ENCODE results near the gene ADAMTS12.

ADAMTS12 gene

GRCh38 chr5:33795496-33795895 lies 96.3 kb downstream of the ADAMTS12 start:
- no peak for DNase-seq

GRCh38 chr5:33794550-33795181 lies 97.1 kb downstream of the ADAMTS12 start:
- DNase-seq: no peak

GRCh38 chr5:33793836-33794549 lies 97.8 kb downstream of the ADAMTS12 start:
- no peak for DNase-seq

GRCh38 chr5:33793276-33793675 lies 98.5 kb downstream of the ADAMTS12 start:
- DNase-seq: no peak

GRCh38 chr5:33792559-33792958 lies 99.2 kb downstream of the ADAMTS12 start:
- DNase-seq: no peak

- DNase-seq: no peak
These were observed 102.2 kb downstream of the ADAMTS12 start for GRCh38 chr5:33789567-33789957.

GRCh38 chr5:33788922-33789566 lies 102.7 kb downstream of the ADAMTS12 start:
- no peak for DNase-seq

- DNase-seq: no peak
These were observed 106.2 kb downstream of the ADAMTS12 start for GRCh38 chr5:33785571-33785970.

- DNase-seq: no peak
These were observed 110.5 kb downstream of the ADAMTS12 start for GRCh38 chr5:33781286-33781685.

- no peak for DNase-seq
These were observed 115.6 kb downstream of the ADAMTS12 start for GRCh38 chr5:33776151-33776660.

- no peak for DNase-seq
These were observed 117.4 kb downstream of the ADAMTS12 start for GRCh38 chr5:33774341-33774740.

- no peak for DNase-seq
These were observed 119.4 kb downstream of the ADAMTS12 start for GRCh38 chr5:33772380-33772897.

GRCh38 chr5:33769968-33770367 lies 121.8 kb downstream of the ADAMTS12 start:
- DNase-seq: no peak

- no peak for DNase-seq
These were observed 122.6 kb downstream of the ADAMTS12 start for GRCh38 chr5:33769196-33769595.

- DNase-seq: no peak
These were observed 125.8 kb downstream of the ADAMTS12 start for GRCh38 chr5:33766023-33766422.

- DNase-seq: no peak
These were observed 127.0 kb downstream of the ADAMTS12 start for GRCh38 chr5:33764786-33765185.

GRCh38 chr5:33763435-33763834 lies 128.4 kb downstream of the ADAMTS12 start:
- no peak for DNase-seq

GRCh38 chr5:33762859-33763258 lies 128.9 kb downstream of the ADAMTS12 start:
- DNase-seq: no peak

GRCh38 chr5:33761139-33761538 lies 130.7 kb downstream of the ADAMTS12 start:
- no peak for DNase-seq

- DNase-seq: no peak
These were observed 133.1 kb downstream of the ADAMTS12 start for GRCh38 chr5:33758737-33759136.

GRCh38 chr5:33756491-33756890 lies 135.3 kb downstream of the ADAMTS12 start:
- DNase-seq: no peak

- no peak for DNase-seq
These were observed 136.6 kb downstream of the ADAMTS12 start for GRCh38 chr5:33755231-33755630.

GRCh38 chr5:33753704-33754103 lies 138.1 kb downstream of the ADAMTS12 start:
- no peak for DNase-seq

- DNase-seq: no peak
These were observed 143.0 kb downstream of the ADAMTS12 start for GRCh38 chr5:33748754-33749153.
